Measurements from ENCODE around the gene CFAP45.
A peak's percentile ranks its signal among the peaks of the same experiment; 100 is the strongest.
"Not testable (repeated sequence)": the region's sequence is repeated elsewhere in the genome, so short reads cannot be mapped to it uniquely, and the experiment has no call there.

The CFAP45 gene

GRCh38 chr1:159922511-159923202, 22.7 kb upstream of the CFAP45 start:
- no peak for DNase-seq

DNA sequence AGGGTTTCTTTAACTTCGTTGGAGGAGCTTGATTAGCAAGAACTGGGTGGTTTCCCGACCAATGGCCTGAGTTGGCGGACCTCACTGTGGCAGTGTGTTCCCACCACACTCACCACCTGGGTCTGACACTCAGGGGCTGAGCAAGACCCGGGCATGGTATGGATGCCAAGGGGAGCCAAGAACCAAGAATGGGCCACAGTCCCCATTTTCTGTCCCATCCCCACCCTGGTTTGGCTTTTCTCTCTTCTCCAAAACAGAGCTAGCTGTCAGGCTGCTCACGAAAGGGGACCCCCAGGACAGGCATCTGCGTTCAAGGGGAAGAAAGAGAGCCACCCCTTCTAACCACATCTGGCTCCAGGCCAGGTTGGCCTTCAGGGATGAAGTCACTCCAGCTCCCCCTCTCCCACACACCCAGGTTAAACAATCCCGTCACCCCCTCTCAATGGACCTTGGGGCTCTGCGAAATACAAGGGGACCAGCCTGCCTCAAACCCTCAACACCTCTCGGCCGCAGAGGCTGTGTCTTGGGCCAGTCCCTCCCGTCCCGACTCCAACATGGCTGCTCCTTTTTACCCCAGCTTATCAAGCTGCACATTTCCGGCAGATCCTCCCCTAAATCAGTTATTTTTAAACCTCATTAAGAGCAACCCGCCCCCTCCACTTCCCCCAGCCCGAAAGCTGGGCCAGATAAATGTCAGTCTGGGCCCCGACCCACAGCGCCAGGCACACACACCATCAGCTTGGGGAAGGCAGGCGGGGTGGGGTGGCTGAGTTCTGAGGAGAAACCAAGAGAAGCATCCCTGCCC, 21.9 kb upstream of the CFAP45 start:
- no peak for DNase-seq

DNA sequence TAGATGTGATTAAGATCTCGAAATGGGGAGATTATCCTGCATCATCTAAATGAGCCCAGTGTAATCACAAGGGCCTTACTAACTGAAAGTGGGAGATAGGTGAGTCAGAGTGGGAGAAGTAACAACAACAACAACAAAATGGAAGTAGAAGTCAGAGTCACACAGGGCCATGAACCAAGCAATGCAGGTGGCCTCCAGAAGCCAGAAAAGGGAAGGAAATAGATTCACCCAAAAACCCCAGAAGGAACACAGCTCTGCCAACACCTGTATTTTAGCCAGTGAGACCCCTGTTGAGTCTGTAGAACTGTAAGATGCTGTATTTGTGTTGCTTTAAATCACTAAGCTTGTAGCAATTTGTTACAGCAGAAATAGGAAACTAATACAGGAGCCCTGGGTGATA, 21.3 kb upstream of the CFAP45 start:
- no peak for DNase-seq

DNA sequence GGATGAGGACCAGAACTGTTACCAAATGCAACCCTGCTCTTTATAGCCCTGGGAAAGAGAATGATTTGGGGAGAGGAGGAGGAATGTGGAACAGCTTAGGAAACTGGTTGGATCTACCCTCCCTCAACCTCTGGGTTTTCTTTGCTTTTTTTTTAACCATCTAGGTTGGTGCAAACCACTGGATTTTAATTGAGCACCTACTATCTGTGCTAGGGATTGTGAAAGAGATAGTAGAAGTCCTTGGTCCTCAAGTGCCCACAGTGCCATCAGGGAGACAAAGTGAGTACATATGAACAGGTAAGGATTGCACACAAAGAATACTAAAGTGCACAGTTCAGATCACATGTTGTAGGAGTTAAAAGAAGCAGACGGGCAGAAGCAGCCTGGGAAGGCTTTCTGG, 20.7 kb upstream of the CFAP45 start:
- DNase-seq: no peak

GRCh38 chr1:159920202-159920601, 20.2 kb upstream of the CFAP45 start:
- DNase-seq: no peak

- no peak for DNase-seq
Observed at GRCh38 chr1:159919236-159919865, 19.4 kb upstream of the CFAP45 start.

DNA sequence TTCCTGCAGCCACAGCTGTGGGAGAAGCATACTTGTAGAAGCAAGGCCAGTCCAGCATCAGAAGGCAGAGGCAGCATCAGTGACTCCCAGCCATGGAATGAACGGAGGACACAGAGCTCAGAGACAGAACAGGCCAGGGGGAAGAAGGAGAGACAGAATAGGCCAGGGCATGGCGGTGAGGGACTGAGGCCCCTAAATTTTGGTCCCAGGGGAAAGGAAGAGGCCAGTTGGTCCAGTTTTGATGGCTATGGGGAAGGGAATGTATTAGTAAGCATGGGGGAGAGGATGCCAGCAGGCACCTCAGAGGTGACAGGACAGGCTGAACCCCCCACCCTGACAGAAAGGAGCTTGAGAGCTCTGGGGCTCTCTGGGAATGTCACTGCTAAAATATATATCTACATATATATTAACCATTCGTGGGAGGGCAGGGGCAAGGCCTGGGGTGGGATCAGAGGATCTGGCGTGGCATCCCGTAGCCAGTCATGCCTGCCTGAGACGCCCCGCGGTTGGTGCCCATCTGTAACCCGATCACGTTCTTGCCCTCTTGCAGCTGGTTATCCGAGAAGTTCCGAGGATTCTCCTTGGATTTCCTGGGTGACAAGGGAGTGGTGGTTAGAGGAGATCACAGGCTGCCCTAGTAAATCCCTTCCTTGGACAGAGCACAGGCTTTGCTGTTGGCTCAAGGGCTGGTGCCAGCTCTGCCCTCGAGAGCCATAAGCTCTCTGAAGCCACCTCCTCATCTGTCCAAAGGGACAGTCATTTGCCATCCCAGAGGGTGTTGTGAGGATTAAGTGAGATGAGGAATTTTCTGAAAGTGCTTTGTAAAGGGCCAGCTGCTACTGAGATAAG, 18.6 kb upstream of the CFAP45 start:
- no peak for DNase-seq

- no peak for DNase-seq
Observed at GRCh38 chr1:159917533-159918351, 17.8 kb upstream of the CFAP45 start.

DNA sequence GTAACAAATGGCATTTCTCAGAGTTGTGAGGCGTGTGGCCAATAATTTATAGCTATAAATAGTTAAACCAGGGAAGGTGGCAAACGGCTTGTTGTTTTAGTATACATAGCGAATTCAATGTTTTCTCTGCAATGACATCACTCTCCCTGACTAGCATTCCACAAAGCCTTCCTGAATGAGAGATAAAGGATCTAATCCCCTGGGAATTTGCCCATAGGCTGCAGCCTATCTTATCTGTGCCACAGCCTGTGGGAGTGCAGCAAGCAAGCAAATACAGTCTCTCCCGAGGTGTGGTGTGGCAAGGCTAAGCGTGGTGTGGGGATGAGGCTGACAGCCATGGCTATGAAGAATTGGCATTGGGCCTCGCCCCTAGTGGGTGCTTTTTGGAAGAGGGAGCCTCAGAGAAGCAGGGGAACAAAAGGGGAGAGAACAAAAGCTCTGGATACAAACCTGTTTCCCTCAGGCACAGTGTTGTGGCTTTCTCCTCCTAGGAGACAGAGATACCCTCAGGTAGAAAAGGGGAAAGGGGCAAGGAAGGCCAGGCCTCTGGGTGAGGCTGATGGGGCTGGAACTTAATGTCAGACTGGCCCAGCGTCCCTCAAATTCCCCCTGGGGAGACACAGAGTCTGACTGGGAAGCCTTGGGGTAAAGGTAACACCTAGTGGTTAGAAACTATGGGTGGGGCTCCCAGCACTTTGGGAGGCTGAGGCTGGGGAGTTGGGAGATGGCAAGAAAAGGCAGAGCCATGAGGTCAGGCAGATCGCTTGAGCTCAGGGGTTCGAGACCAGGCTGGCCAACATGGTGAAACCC, 16.5 kb upstream of the CFAP45 start:
- DNase-seq: peak; percentile 70

- no peak for DNase-seq
Observed at GRCh38 chr1:159915571-159916241, 15.7 kb upstream of the CFAP45 start.

DNA sequence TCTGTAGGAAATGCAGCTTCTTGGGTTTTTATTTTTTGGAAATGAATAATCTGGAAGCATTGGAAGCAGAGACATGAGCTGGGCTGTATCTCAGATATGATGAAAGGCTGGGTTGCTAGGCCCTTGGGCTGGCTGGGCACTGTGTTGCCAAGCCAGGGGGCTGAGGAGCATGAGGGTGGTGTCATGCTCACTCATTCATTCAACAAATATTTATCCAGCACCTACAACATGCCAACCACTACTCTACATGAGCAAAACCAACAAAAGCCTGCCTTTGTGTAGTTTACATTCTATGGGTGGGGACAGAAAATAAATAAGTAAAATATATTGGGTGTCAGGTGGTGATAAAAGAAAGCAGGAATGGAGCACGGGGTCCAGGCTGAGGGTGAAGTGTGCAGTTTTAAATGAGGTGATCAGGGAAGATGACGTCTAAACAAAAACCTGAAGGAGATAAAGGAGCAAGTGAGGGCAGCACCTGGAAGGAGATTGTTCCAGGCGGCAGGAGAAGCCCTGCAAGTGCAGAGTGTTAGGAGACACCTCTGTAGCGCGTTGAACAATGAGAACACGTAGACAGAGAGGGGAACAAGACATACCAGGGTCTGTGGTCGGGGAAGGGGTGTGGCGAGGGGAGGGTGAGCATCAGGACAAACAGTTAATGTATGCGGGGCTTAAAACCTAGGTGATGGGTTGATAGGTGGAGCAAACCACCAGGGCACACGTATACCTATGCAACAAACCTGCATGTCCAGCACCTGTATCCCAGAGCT, 14.5 kb upstream of the CFAP45 start:
- no peak for DNase-seq

GRCh38 chr1:159913451-159914192, 13.7 kb upstream of the CFAP45 start:
- DNase-seq: no peak

- no peak for DNase-seq
Observed at GRCh38 chr1:159911326-159912070, 11.5 kb upstream of the CFAP45 start.

GRCh38 chr1:159908031-159908940, 8.3 kb upstream of the CFAP45 start:
- DNase-seq: no peak

DNA sequence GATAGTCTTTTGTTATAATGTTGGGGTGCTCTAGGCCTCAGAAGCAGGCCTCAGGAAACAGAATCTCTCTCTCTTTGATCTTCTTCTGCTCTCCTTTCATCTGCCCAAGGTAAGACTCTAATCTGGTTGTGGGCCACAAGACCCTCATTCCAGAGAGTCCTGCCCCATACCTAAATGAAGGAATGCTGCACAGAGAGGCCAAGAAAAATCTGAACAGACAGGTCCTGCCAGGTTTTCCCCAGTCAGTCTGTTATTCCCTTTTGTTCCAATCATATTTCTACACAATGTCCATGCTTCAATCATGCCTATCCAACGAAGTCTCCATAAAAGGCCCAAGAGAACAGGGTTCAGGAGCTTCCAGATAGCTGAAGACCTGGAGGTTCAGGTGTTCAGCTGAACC, 7.0 kb upstream of the CFAP45 start:
- no peak for DNase-seq

GRCh38 chr1:159904036-159904435, 4.1 kb upstream of the CFAP45 start:
- not testable (repeated sequence) for DNase-seq

DNA sequence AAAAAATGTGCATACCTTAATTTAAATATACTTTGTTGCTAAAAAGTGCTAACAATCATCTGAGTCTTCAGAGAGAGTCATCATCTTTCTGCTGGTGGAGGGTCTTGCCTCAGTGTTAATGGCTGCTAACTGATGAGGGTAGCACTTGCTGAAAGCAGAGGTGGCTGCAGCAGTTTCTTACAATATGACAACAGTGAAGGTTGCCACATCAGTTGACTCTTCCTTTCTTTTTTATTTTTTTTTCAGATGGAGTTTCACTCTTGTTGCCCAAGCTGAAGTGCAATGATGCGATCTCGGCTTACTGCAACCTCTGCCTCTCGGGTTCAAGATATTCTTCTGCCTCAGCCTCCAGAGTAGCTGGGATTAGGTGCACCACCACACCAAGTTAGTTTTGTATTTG, 2.6 kb upstream of the CFAP45 start:
- no peak for DNase-seq
